Right ventricle myocardium inferior (tissue), 1 donor: ENCODE results near the gene CD27. TPM values are rescaled to one million over a fixed set of nuclear protein-coding genes. Genes with fewer than 3 reads are reported as not detected.
"Not testable (repeated sequence)": the region's sequence is repeated elsewhere in the genome, so short reads cannot be mapped to it uniquely, and the experiment has no call there.

Experiments
- ATAC-seq: fragments of 200-7000 bp; cut with Tn5 transposase; one replicate; pipeline ENCODE4 v1.9.1; 2020; ENCODE audit warnings: mild to moderate bottlenecking, moderate library complexity
- DNase-seq: peaks from one replicate; pipeline ENCODE4 v3.0.0; 2021; ENCODE audit errors: missing footprints
- intact Hi-C: fragments of 100-400 bp; cut with DNase I; formaldehyde crosslinking; loops from one replicate; pipeline ENCODE4 v1.11.0; 2022
- total RNA-seq: library from RNA; stranded (reverse); fragmentation: NEBNext Ultra II Directional; extraction: Animal tissue kit (Norgen Biotek cat#: 25700); gene quantifications from one replicate; pipeline ENCODE4 v1.2.1, GENCODE V29; 2021
- donor health status: DM: no; HTN: yes; CAD: no; lungs with severe emphysema.

Gene CD27
- total RNA-seq, 1 donor from 2014 or later: not detected

DNA sequence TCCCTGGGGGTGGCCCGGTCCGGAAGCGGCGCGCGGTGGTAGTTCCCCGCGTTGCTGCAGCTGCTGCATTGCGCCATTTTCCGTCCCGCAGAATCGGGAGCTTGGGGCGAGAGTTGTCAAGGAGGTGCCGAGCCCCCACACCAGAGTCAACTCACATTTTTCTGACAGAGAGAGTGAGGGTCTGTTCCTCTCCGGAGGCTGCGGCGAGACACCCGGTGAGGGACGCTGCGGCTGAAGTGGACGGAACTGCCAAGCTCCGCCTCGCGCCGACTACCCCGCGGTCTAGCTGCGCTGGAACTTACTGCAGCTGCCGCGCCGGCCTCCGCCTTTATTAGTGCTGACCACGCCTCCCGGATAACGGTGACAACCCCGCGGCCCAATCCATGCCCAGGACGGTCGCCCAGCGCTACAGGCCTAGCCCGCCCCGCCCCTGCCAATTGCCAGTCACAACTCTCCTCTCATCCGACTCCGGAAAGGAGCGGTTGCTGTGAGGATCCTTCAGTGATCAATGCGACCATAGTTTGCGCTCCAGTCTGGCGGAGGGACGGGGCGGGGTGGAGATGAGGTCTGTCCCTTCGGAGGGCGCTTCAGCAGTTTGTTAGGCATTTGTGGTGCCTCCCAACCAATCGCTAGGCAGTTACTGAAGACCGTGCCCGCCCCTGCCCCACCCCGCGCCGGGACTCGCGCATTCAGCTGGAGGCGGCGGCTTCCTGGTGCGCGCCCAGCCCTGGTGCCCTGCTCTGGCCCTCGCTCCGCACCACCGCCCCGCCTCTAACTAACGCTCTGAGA lies 25.8 kb downstream of the CD27 start, which contains the start of gene VAMP1:
TSS of gene VAMP1 (minus strand) at position 303 of the 789 bp plus-strand sequence. CDS start at position 157, 146 bp downstream.
- intact Hi-C loops: loop anchor here (1.0 to 5.0 kb wide), 5 partner anchors 18 to 147 kb away; partner anchors contain the start of genes MRPL51 and TAPBPL
- peak; percentile 99 for DNase-seq
- peak; percentile 97 for ATAC-seq

DNA sequence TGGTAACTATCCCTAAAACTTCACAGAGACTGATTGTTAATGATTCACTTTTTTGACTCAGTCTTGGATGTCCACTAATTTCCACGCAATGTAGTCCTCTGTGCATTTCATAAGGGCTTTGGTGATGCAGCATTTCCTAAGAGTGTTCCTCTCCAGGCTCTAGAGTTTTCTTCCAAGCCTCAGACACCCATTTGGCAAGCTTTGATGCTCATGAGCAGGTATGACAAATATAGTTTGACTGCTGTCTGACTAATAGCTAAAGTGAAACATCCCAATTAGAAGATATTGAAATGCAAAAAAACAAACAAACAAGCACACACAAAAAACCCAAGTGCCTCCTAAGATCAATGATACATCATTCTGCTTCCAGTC lies 27.2 kb downstream of the CD27 start:
- ATAC-seq: no peak
- intact Hi-C loops: loop anchor here (1.0 to 5.0 kb wide), 3 partner anchors 19 to 149 kb away; partner anchors contain the start of gene TAPBPL
- DNase-seq: no peak

DNA sequence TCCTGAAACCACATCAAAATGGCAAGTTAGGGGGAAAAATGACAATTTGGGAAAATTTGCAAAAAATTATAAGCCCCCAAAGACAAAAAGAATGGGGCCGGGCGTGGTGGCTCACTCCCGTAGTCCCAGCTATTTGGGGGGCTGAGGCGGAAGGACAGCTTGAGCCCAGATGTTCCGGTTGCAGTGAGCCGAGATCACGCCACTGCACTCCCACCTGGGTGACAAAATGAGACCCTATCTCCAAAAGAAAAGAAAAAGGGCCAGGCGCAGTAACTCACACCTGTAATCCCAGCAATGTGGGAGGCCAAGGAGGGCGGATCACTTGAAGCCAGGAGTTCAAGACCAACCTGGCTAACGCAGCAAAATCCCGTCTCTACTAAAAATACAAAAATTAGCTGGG lies 27.7 kb downstream of the CD27 start:
- ATAC-seq: no peak
- intact Hi-C loops: loop anchor here (5.0 kb wide), 1 partner anchor 135 kb away; no protein-coding TSS in a partner anchor
- DNase-seq: no peak

DNA sequence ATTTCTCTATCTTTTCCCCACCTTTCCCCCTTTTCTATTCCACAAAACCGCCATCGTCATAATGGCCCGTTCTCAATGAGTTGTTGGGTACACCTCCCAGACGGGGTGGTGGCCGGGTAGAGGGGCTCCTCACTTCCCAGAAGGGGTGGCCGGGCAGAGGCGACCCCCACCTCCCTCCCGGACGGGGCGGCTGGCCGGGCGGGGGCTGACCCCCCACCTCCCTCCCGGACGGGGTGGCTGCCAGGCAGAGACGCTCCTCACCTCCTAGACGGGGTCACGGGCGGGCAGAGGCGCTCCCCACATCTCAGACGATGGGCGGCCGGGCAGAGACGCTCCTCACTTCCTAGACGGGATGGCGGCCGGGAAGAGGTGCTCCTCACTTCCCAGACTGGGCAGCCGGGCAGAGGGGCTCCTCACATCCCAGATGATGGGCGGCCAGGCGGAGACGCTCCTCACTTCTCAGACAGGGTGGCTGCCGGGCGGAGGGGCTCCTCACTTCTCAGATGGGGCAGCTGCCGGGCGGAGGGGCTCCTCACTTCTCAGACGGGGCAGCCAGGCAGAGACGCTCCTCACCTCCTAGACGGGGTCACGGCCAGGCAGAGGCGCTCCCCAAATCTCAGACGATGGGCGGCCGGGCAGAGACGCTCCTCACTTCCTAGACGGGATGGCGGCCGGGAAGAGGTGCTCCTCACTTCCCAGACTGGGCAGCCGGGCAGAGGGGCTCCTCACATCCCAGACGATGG lies 30.6 kb downstream of the CD27 start:
- intact Hi-C loops, DNase-seq, ATAC-seq: not testable (repeated sequence)

DNA sequence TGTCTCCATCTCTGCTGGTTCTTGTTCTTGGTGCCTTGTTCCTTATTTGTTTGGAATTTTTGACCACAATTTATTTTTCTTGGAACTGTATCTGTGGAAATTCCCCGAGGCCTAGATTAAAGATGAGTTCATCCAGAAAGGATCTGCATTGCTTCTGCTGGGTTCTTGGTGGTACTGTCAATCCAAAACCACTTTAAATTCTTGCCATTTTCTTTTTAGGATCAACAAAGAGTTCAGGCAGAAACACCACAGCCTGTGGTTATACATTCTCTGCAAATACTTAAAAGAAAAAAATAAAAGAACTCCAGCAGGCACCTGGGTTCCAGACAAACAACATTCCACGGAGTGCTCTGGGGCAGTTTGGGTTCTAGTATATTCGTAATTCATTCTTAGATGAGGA lies 31.7 kb downstream of the CD27 start:
- intact Hi-C loops: no loop called here
- ATAC-seq: no peak
- no peak for DNase-seq

DNA sequence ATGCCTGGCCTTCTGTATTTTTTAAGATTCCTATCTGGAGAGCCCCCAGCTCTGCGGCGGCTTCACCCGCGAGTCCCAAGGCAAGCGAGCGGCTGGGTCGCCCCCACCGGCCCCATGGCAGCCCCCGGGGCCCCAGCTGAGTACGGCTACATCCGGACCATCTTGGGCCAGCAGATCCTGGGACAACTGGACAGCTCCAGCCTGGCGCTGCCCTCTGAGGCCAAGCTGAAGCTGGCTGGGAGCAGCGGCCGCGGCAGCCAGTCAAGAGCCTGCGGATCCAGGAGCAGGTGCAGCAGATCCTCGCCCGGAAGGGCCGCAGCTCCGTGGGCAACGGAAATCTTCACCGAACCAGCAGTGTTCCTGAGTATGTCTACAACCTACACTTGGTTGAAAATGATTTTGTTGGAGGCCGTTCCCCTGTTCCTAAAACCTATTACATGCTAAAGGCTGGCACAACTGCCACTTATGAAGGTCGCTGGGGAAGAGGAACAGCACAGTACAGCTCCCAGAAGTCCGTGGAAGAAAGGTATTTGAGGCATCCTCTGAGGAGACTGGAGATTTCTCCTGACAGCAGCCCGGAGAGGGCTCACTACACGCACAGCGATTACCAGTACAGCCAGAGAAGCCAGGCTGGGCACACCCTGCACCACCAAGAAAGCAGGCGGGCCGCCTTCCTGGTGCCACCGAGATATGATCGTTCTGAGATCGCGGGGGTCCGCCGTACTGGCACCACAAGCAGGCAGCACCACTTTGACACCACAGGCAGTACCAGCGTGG lies 33.0 kb downstream of the CD27 start:
- DNase-seq, intact Hi-C loops: not testable (repeated sequence)
- ATAC-seq: peak; percentile 42

DNA sequence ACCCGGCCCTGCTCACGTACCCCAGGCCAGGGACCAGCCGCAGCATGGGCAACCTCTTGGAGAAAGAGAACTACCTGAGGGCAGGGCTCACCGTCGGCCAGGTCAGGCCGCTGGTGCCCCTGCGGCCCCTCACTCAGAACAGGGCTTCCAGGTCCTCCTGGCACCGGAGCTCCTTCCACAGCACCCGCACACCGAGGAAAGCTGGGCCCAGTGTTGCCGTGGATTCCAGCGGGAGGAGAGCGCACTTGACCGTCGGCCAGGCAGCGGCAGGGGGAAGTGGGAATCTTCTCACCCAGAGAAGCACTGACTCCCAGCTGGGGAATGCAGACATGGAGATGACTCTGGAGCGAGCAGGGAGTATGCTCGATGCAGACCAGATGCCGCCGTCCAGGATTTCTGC lies 33.7 kb downstream of the CD27 start:
- DNase-seq (no peak), ATAC-seq (no peak)
- intact Hi-C loops: no loop called here

DNA sequence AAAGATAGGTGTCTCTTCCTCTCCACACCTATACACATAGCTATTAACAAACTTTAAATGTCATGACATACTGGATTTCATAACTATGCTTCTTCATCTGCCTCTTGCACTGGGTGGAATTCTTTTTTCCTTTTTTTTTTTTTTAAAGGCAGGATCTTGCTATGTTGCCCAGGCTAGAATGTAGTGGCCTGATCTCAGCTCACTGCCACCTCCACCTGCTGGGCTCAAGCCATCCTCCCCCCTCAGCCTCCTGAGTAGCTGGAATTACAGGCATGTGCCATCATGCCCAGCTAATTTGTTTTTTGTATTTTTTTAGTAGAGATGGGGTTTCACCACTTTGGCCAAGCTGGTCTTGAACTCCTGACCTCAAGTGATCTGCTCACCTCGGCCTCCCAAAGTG lies 43.5 kb downstream of the CD27 start:
- no peak for DNase-seq
- ATAC-seq: no peak
- intact Hi-C loops: no loop called here

DNA sequence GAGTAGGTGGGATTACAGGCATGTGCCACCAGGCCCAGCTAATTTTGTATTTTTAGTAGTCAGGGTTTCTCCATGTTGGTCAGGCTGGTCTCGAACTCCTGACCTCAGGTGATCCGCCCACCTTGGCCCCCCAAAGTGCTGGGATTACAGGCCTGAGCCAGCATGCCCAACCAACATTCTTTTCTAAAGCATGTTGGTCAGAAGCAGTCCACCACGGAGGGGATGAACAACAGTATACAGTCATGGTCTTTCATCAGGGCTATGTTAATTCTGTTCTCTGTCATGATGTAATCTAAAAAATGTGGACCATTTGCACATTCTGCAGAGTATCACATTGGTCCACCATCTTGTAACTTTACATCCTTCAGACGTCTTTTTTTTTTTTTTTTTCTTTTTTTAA lies 44.7 kb downstream of the CD27 start:
- ATAC-seq (no peak), DNase-seq (no peak)
- intact Hi-C loops: no loop called here

DNA sequence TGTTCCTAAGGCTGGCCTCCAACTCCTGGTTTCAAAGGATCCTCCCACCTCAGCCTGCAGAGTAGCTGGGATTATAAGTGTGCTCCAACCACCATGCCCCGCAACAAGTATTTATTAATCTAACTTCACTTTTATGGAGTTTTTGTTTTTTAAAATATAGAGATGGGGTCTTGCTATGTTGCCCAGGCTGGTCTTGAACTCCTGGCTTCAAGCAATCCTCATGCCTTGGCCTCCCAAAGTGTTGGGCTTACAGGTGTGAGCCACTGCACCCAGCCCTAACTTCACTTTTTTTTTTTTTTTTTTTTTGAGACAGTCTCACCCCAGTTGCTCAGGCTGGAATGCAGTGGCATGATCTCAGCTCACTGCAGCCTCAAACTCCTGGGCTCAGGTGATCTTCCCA lies 45.9 kb downstream of the CD27 start:
- ATAC-seq, intact Hi-C loops, DNase-seq: not testable (repeated sequence)

DNA sequence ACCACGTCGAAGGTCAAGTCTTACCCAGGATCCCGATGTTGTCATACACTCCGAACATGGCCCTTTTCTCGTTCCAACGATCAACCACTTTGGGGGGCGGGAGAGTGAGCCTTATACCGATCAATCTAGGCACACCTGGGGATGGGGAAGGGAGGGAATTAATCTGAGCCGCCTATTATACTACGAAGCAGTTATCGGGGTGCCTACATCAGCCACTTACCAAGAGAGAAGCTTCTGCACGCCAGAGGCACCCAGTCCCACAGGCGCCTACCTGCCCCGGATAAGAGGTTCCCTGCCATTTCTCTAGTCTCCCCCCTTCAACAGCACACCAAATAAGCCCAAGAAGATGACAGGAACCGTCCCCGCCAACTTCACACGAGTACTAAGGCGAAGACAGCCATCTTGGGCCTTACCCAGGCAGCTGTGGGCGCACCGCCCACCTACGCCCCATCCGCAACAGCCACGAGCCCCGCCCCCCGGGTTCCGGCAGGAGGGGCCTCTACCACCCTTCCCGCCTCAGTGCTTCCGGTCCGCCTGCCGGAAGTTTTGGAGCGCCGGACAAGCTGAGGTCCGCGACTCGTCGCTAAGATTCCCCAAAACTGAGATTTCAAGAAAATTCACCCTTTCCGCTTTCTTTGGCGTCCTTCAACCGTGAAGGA lies 48.2 kb downstream of the CD27 start, which contains the start of gene MRPL51:
TSS of gene MRPL51 (minus strand) at position 425 of the 659 bp plus-strand sequence. CDS start at position 299, 126 bp downstream.
- DNase-seq (peak; percentile 99), ATAC-seq (peak; percentile 96)
- intact Hi-C loops: loop anchor here (1.0 kb wide), 2 partner anchors 23 to 40 kb away; partner anchors contain the start of gene VAMP1

DNA sequence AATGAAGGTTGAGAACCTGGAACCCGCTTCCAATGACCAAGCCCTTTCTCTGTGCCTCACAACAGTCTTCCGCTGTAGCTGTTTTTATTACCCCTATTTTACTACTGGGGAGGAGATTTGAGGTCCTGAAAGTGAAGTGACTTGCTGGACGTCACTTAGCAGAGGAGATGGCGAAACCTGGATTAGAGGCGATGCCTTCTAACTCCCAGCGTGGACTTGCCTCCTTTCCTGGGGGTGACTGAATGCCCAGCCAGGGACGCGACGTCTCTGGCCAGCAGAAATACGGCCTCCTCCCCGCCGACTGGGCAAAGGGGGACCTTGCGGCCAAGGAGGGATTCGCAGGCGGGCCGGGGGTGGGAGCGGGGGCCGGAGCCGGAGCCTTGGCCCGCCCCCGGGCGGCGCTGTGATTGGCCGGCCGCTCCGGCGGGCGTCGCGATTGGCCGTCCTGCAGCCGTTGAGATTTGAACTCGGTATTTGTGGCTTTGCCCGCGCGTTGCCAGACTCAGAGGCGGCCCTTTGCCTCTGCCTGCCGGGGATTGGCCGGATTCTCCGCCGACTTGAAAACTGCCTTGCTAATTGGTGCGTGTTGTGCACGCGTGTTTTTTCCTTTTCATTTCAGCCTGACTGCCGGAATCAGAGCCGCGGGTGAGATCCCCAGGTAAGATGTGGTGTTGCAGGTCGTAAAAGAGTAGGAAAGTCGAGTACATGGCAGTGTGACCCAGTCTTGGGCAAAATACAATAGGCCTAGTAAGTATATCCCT lies 48.9 kb downstream of the CD27 start, which contains the start of gene NCAPD2:
TSS of gene NCAPD2 (plus strand) at position 606 of the 761 bp plus-strand sequence. CDS start 997 bp downstream, outside the sequence.
- ATAC-seq (peak; percentile 97), DNase-seq (peak; percentile 98)
- intact Hi-C loops: loop anchor here (1.0 kb wide), 2 partner anchors 23 to 40 kb away; partner anchors contain the start of gene VAMP1

DNA sequence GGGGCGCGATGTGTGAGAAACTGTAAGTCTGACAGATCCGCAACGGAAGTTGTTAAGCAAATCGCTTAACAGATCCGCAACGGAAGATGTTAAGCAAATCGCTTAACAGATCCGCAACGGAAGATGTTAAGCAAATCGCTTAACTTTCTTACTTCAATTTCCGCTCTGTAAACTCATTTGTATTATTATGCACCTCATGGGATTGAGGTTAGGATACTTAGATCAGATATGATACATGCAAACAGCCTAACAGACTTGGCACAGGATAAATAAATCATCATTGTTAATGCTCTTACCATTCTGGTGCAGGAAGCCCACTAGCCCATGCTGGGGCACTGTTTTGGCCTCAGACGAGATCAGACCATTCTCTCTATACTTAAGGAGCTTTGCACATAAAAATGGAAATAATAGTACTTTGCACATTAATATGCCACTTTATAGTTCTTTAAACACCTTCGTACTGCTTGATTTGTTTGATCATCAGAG lies 49.5 kb downstream of the CD27 start:
- DNase-seq (no peak), ATAC-seq (no peak)
- intact Hi-C loops: no loop called here

DNA sequence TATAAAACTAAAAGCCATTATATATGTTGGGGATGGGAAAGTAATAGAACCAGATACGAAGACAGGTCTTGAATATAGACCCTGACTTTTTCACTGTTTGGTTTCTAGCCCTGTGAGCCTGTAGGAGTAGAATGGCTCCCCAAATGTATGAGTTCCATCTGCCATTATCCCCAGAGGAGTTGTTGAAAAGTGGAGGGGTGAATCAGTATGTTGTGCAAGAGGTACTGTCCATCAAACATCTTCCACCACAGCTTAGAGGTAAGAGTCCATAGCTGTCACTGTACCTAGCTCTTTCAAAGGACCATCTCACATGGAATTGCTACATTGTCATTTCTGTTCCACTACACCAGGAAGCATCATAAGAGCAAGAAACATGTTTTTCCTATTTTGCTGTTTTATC lies 50.2 kb downstream of the CD27 start:
- ATAC-seq (no peak), DNase-seq (no peak)
- intact Hi-C loops: no loop called here

DNA sequence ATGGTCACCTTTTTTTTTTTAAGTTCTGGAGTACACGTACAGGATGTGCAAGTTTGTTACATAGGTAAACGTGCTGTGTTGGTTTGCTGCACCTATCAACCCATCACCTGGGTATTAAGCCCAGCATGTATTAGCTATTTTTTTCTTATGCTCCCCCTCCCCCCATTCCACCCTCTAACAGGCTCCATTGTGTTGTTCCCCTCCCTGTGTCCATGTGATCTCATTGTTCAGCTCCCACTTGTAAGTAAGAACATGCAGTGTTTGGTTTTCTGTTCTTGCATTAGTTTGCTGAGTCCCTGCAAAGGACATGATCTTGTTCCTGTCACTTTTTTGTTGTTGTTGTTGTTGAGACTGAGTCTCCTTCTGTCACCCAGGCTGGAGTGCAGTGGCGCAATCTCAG lies 52.5 kb downstream of the CD27 start:
- DNase-seq, ATAC-seq, intact Hi-C loops: not testable (repeated sequence)

DNA sequence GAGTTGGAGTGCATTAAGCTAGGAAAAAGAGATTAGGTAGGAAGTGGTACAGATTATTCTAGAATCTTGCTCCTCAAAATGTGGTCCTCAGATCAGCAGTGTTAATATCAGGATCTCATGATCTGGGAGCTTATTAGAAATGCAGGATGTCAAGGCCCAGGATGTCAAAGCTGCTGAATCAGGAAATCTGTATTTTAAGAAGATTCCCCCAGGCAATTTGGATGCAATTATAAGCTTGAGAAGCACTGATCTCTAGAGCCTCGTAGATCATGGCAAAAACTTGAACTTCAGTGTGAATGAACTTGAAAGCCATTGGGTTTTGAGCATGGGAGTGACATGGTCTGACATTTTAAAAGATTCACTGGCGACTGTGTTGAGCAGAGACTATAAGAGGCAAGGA lies 55.7 kb downstream of the CD27 start:
- intact Hi-C loops: no loop called here
- no peak for DNase-seq
- no peak for ATAC-seq
